ENCODE data around the gene MED13L. TPM values are rescaled to one million over a fixed set of nuclear protein-coding genes. Genes with fewer than 3 reads are reported as not detected.

The MED13L gene
- total RNA-seq, 1 experiment from 2014 or later, result 62.6 TPM

DNA sequence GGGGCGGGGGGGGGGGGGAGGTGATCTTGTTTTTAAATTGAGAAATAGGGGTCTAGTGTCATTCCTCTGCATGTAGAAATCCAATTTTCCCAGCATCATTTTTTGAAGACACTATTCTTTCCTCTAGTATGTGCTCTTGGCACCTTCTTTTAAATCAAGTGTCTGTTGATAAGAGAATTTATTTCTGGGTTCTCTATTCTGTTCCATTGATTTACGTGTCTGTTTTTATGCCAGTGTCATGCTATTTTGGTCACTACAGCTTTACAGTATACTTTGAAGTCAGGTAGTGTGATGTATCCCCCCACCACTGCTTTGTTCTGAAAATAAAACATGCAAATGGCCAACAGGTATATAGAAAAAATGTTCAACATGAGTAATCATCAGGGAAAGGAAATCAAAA, 252.7 kb downstream of the MED13L start:
- in situ Hi-C loops (cut with HindIII; ENCODE audit: low sequenced_read_pairs), result no loop called here

DNA sequence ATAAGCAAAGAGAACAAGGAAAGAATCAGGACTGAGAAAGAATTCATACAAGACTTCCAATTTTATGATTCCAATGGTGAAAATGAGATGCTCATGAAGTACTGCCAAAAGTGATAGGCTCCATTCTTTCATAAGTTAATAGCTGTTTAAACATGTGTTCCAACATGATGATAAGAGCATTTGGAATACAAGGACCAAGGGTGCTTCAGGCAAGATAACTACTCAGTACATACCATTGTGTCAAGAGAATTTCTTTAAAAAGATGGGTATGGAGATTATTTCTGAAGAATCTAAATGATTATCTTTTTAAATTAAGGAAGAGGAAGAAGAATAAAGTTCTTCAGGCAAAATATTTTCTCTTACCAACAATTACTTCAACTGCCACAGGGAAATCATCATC, 258.1 kb downstream of the MED13L start:
- in situ Hi-C loops (cut with HindIII; ENCODE audit: low sequenced_read_pairs), result no loop called here
- DNase-seq (ENCODE audit: low spot score), result no peak

More for the DNA sequence above, 252.7 kb downstream of the MED13L start:
- DNase-seq (ENCODE audit: low spot score), result no peak

DNA sequence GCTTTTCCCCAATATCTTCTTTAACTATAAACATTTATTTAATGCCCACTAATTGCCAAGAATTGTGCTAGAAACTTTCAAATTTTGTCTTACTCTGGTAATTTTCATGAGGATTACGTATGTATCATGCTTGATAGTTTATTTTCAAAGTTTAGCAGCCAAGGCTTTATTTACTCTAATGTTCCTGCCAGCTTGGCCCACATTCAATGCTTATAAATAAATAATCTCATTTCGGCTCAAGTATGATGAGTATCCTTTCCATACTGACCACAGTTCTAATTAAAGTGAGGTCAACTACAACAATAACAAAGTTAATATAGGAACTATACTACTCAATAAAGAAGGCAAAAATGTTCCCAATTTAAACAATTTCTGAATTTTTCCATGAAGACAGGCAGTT, 259.2 kb downstream of the MED13L start:
- DNase-seq (ENCODE audit: low spot score), result no peak
- in situ Hi-C loops (cut with HindIII; ENCODE audit: low sequenced_read_pairs), result no loop called here

DNA sequence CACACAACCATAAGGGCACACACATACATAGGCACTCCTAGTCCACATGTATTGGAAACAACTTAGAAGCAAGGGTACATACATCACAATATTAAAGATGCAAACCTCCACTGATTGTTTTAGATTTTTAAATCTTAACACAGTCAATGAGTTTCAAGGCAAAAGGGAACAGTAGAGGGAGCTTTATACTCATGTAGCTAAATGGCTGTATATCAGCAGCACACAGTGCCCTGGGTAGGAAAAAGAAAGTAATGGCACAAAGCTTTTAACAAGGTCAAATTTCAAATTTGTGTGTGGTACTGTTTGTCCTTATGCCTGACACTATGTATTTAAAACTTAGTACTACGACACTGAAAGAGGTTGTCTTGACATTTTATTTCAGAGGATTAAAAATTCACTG, 262.0 kb downstream of the MED13L start:
- in situ Hi-C loops (cut with HindIII; ENCODE audit: low sequenced_read_pairs), result no loop called here

DNA sequence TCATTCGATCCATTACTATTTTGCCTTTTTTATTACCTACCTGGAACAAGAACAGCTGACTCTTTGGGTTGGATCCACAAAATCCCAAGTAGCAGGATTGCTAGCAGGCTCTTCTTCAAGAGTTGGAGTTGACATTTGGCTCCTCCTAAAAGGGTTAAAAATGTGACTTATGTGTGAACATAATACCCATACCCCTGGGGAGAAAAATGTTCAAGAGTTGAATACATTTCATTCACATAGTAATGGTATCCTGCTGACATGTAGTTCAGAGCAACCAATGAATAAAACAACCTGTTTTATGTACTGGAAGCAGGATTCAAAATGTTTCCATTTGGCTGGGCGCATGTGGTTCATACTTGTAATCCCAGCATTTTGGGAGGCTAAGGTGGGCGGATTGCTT, 264.7 kb downstream of the MED13L start:
- in situ Hi-C loops (cut with HindIII; ENCODE audit: low sequenced_read_pairs), result no loop called here
- DNase-seq (ENCODE audit: low spot score), result no peak

More for the DNA sequence above, 262.0 kb downstream of the MED13L start:
- DNase-seq (ENCODE audit: low spot score), result peak; percentile 75

DNA sequence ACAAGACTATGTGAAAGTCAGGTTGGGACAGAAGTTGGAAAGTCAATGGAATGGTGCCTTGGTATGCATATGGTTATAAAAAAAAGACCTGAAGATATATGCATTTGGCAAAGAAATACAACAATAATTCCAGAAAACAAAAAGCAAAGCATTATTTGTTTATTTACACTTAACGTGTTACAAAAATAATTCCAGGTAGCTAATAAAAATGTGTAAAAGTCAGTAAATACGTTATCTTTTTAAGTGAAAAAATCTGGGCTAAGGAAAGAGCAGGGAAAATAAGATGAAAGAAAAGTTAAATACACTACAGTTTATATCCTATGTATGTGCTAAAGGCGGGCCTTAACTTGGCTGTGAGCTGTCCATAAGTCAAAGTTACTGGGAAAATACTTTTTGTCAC, 266.3 kb downstream of the MED13L start:
- no peak for DNase-seq (ENCODE audit: low spot score)
- in situ Hi-C loops (cut with HindIII; ENCODE audit: low sequenced_read_pairs), result no loop called here

DNA sequence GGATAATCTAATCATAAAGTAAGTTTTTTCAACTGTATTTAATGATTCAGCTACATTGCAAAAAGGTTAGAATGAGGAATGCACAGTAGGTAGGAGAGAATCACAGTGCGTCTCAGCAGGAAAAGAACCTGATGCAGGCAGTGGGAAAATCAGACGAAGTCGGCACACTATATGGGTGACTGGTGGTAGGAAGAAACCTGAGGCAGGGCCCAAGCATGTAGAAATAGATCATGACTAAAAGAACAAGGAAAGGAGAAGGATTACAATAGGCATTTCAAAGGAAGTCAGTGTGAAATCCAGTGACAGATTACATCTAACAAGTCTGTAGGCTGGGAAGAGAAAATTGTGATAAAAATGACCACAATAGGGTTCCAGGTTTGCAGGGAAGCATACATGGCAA, 267.0 kb downstream of the MED13L start:
- in situ Hi-C loops (cut with HindIII; ENCODE audit: low sequenced_read_pairs), result no loop called here
- no peak for DNase-seq (ENCODE audit: low spot score)

GRCh38 chr12:116009805-116010204, 267.7 kb downstream of the MED13L start:
- in situ Hi-C loops (cut with HindIII; ENCODE audit: low sequenced_read_pairs), result no loop called here
- DNase-seq (ENCODE audit: low spot score), result no peak

DNA sequence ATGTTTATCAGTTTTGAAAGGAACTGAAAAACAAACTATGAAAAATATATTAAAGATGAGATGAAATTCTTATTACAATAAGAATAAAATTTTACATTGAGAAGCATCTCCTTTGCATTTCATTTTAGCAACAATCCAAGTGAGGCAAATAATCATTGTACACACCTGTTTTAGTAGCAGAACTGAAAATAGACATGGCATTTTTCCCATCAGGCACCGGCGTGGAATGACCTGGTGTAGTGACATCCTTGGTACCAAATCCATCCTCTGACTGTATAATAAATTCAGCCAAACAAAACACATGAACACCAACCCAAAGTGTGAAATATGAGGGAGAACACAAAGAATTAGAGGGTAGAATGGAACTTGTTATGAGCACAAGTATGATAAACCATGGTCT, 271.4 kb downstream of the MED13L start:
- in situ Hi-C loops (cut with HindIII; ENCODE audit: low sequenced_read_pairs), result no loop called here
- DNase-seq (ENCODE audit: low spot score), result peak; percentile 76

GRCh38 chr12:116002890-116003536, 274.5 kb downstream of the MED13L start:
- no peak for DNase-seq (ENCODE audit: low spot score)

DNA sequence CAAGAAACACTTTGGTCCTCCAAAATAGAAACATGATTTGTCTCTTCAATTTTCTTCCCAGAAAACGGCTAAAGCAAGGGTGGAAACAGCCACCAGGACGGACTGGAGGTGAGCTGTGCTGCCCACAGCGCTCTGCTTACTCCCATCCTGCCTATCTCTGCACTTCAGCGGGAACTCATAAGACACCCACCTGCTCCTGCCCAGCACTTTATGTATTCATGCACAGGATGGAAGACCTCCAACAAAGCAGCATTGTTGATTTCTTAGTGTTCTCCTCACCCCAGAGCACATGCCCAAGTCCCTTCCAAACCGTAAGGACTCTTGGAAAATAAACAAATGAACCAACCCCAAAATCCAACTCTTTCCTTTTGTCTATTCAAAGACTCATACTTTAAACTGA, 277.2 kb downstream of the MED13L start:
- no peak for DNase-seq (ENCODE audit: low spot score)
- in situ Hi-C loops (cut with HindIII; ENCODE audit: low sequenced_read_pairs), result no loop called here

More at GRCh38 chr12:116002890-116003536, 274.5 kb downstream of the MED13L start:
- in situ Hi-C loops (cut with HindIII; ENCODE audit: low sequenced_read_pairs), result no loop called here

- in situ Hi-C loops (cut with HindIII; ENCODE audit: low sequenced_read_pairs), result no loop called here
- no peak for DNase-seq (ENCODE audit: low spot score)
Measured at GRCh38 chr12:115999582-115999981, 277.9 kb downstream of the MED13L start.

- in situ Hi-C loops (cut with HindIII; ENCODE audit: low sequenced_read_pairs), result no loop called here
Measured at GRCh38 chr12:115998794-115999478, 278.6 kb downstream of the MED13L start.

GRCh38 chr12:115998119-115998633, 279.3 kb downstream of the MED13L start:
- peak; percentile 67 for DNase-seq (ENCODE audit: low spot score)
- in situ Hi-C loops (cut with HindIII; ENCODE audit: low sequenced_read_pairs), result no loop called here

More at GRCh38 chr12:115998794-115999478, 278.6 kb downstream of the MED13L start:
- no peak for DNase-seq (ENCODE audit: low spot score)

- no peak for DNase-seq (ENCODE audit: low spot score)
- in situ Hi-C loops (cut with HindIII; ENCODE audit: low sequenced_read_pairs), result no loop called here
Measured at GRCh38 chr12:115993737-115994136, 283.8 kb downstream of the MED13L start.

DNA sequence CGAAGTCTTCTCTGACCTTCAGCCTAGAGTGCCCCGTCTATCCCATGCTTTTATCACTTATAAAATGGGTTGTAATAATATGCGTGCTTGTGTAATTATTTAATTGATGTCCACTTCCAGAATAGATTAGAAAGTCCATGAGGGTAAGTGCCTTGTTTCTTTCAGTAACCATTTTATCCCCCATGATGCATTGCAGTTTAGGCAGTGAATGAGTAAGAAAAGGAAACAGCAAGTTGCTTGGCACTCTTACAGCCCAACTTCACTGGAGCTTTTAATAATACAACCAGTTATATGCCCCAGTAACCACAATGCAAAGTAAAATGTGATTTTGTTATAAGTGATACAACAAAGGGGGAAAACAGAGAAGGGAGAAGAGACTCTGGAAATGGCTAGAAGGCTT, 287.3 kb downstream of the MED13L start:
- in situ Hi-C loops (cut with HindIII; ENCODE audit: low sequenced_read_pairs), result no loop called here
- DNase-seq (ENCODE audit: low spot score), result no peak

DNA sequence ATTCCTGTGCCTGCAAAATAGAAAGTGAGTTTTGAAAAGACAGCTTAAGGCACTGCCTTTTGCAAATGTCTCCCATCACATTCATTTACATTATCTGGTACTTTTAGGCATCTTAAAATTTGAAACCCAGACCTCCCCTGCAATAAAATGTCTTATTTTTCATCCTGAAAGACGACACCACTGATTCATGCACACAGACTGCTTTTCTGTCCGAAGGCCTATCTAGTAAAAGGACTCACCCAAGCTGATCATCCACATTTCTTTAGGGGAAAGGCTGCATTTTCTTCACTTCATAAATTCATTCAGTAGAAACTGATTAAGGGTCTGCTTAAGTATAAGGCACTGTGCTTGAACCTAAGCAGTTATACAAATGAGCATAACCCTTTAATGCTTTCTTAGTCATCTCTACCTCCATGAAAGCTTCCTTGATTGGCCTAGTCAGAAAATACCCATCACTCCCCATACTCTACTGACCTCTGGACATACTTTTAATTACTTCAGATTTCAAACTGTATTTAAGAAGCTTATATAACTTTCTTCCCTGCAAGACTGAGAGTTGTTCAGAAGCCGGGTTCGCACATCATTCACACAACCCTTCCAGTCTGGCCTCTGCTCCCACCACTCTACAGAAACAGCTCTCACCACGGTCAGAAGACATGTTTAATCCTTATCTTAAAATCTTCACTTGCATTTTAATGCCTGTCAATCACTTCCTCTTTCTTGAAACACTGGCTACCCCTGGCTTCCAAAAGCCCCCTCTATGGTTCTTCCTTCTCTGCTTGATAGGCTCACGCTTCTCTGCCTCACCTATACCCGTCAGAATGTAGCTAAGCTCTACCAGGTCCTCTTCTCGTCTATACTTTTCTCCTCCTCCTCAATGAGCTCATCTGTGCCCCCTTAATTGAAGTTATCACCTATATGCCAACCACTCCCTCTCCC, 288.6 kb downstream of the MED13L start:
- in situ Hi-C loops (cut with HindIII; ENCODE audit: low sequenced_read_pairs), result no loop called here
- no peak for DNase-seq (ENCODE audit: low spot score)

DNA sequence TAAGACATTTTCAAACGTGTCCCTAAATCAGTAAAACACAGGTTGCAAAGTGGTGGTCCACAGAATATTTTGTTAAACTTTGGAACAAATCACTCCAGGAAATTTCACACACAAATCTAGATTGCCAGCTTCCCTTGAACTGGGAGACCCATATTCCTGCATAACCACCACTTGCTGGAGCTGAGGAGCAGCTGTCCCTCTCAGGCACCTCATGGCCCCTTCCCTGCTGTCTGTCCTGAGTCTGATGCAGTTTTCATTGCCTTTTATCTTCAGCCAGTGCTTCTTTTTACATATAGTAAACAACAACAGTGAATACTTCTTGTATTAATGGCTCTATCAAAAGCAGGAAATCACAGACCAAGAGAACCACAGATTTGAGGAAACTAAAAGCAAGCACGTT, 289.3 kb downstream of the MED13L start:
- DNase-seq (ENCODE audit: low spot score), result no peak
- in situ Hi-C loops (cut with HindIII; ENCODE audit: low sequenced_read_pairs), result no loop called here

DNA sequence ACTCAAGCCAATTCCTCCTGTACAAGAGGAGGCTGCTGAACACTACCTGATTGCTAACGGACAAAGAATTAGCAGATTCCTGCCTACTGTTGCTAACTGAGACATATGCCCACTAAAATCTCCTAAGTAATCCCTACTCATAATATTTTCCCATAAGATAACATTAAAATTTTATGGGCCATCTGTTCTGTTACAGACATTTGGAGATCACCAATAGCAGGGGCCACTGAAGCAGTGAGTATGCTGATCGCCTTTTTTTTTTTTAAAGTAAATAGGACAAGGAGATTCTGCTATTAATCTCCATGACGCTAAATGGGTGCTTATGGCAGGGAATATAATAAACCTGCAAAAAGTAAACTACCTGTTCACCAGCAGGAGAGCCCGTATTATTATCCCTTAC, 292.9 kb downstream of the MED13L start:
- in situ Hi-C loops (cut with HindIII; ENCODE audit: low sequenced_read_pairs), result no loop called here
- no peak for DNase-seq (ENCODE audit: low spot score)

Data from G401 (cell line).